ENCODE results near the gene TTLL5. TPM values are rescaled to one million over a fixed set of nuclear protein-coding genes. Genes with fewer than 3 reads are reported as not detected.

TTLL5 gene
- total and polyA plus RNA-seq, 10 of the 15 experiments (the other 5 are each of a cell fraction or from before 2014, with no cell fraction given): 3.2 to 25.9 (median 13.8) TPM

DNA sequence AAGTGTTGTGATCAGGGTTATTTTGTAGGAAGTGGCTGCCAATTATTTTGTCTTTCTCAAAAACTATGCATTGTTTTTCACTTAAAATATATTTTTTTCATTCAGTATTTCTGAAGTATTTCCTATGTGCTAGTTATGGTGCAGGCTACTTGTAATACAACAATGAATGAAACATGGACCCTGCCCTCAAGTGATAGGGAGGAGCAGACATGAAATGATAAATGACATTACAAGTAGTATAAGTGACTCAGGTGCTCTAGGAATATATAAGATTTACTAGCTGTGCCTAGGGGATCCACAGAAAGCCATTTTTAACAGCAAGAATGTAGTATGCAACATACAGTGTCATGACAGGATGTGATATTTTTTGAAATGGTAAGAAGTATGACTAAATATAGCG lies 65.3 kb downstream of the TTLL5 start:
- DNase-seq (ENCODE audit: low read depth, low spot score) (no peak), FAIRE-seq (no peak), ATAC-seq (no peak)
- H3K9me3 ChIP-seq (replicated peaks; ENCODE audit: control insufficient read depth, insufficient read depth, low read length): no peaks in the 10 kb centered on the region
- 0 out of 4 replicates have a peak, but pooled peaks cover 0 to 2% of the 10 kb centered on the region in 2 experiments for H3K36me3 ChIP-seq (ENCODE audit: control insufficient read depth in 2 of 2, insufficient read depth in 2 of 2, low read length in 1 of 2)
- no peak overlapping the region for H3K4me2 ChIP-seq (ENCODE audit: control insufficient read depth, insufficient read depth)
- RAD21 ChIA-PET (ENCODE audit: unreplicated experiment): no interaction called here
- no peaks in the 10 kb centered on the region for H3K27me3 ChIP-seq (replicated peaks in 1 of 2; ENCODE audit: control insufficient read depth in 2 of 2, insufficient read depth in 2 of 2, low read length in 1 of 2)
- 93% methylated on average over 1 of the region's 1 CpG for WGBS (ENCODE audit: insufficient coverage, insufficient replicate concordance, low lambda C conversion rate, missing lambda C conversion rate)
- no peak overlapping the region for H3K9ac ChIP-seq (ENCODE audit: control insufficient read depth, insufficient read depth, low read length)
- in situ Hi-C loops (cut with MboI): no loop called here
- POLR2A ChIA-PET: no interaction called here
- no peaks in the 10 kb centered on the region for H3K79me2 ChIP-seq (ENCODE audit: control insufficient read depth, insufficient read depth, low read length)
- no peak overlapping the region for H3K27ac ChIP-seq (ENCODE audit: control insufficient read depth, insufficient read depth)
- no peaks in the 10 kb centered on the region for H4K20me1 ChIP-seq (ENCODE audit: control insufficient read depth, insufficient read depth)
- no TSS peak for BruUV-seq (replicated peaks)
- SMC1A ChIA-PET (ENCODE audit: uncharacterized antibody, unreplicated experiment): interaction anchor here (0.8 to 1.3 kb wide), 5 partner anchors 16 to 566 kb away, joined by 3 to 5 read pairs (median 4); no protein-coding TSS in a partner anchor
- peaks cover 6% of the 10 kb centered on the region for H3K4me1 ChIP-seq (ENCODE audit: control insufficient read depth, insufficient read depth, low read length)
- CTCF ChIA-PET: interaction anchor here (0.6 to 2.4 kb wide), 5 partner anchors 9 to 149 kb away, joined by 3 to 12 read pairs (median 4); no protein-coding TSS in a partner anchor
- H3K4me3 ChIP-seq: no peak overlapping the region
- no peak overlapping the region for H2AFZ ChIP-seq (ENCODE audit: control insufficient read depth, low read depth, low read length)
- no peak for TF ChIP-seq PAX8 (IDR thresholded peaks at IDR 0.05)
- TF ChIP-seq GATAD2B (conservative IDR thresholded peaks at IDR 0.05; ENCODE audit: low read depth): no peak
- no peak for TF ChIP-seq ZNF622 (IDR thresholded peaks at IDR 0.05)
- no peak for TF ChIP-seq NFYA (IDR thresholded peaks at IDR 0.05; ENCODE audit: borderline replicate concordance, low read depth, low read length)
- TF ChIP-seq, protein P1, sequence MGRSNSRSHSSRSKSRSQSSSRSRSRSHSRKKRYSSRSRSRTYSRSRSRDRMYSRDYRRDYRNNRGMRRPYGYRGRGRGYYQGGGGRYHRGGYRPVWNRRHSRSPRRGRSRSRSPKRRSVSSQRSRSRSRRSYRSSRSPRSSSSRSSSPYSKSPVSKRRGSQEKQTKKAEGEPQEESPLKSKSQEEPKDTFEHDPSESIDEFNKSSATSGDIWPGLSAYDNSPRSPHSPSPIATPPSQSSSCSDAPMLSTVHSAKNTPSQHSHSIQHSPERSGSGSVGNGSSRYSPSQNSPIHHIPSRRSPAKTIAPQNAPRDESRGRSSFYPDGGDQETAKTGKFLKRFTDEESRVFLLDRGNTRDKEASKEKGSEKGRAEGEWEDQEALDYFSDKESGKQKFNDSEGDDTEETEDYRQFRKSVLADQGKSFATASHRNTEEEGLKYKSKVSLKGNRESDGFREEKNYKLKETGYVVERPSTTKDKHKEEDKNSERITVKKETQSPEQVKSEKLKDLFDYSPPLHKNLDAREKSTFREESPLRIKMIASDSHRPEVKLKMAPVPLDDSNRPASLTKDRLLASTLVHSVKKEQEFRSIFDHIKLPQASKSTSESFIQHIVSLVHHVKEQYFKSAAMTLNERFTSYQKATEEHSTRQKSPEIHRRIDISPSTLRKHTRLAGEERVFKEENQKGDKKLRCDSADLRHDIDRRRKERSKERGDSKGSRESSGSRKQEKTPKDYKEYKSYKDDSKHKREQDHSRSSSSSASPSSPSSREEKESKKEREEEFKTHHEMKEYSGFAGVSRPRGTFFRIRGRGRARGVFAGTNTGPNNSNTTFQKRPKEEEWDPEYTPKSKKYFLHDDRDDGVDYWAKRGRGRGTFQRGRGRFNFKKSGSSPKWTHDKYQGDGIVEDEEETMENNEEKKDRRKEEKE (IDR thresholded peaks at IDR 0.05): no peak
- intact Hi-C loops (cut with micrococcal nuclease; ENCODE audit: unreplicated experiment): no loop called here
